NCI-H748 (cell line): Measurements from ENCODE around the gene NUBPL.

ENCODE experiments used
- DNase-seq: peaks from one replicate; lab custom pipeline; 2025; ENCODE audit not compliant: unreplicated experiment; lab: John Stamatoyannopoulos, UW

NUBPL gene

GRCh38 chr14:31902945-31903646 lies 341.9 kb downstream of the NUBPL start:
- no peak for DNase-seq

DNA sequence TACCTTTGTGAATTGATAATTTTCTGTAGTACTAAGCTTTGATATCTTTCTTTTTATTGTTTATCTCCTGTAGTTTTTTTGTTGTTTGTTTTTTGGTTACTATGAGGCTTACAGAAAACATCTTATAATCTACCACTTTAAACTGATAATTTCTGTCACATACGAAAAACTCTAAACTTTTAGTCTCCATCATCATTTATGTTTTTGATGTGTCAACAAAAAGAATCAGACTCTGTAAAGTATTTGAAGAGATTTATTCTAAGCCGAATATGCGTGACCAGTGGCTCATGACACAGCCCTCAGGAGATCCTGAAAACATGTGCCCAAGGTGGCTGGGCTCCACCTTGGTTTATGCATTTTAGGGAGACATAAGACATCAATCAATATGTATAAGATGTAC lies 348.8 kb downstream of the NUBPL start:
- DNase-seq: no peak
